NCI-H510A treated with DMSO at 0.1 percent for 48 hours (cell line): ENCODE data around the gene MAML2.

Experiments used
- DNase-seq: peaks from one replicate; lab custom pipeline; 2025; lab: John Stamatoyannopoulos, UW

MAML2 gene

GRCh38 chr11:96241331-96241841 is 101.6 kb downstream of the MAML2 start:
- no peak for DNase-seq

GRCh38 chr11:96238563-96239135 is 104.3 kb downstream of the MAML2 start:
- no peak for DNase-seq

GRCh38 chr11:96237766-96238266 is 105.2 kb downstream of the MAML2 start:
- no peak for DNase-seq

- DNase-seq = no peak
Measured at GRCh38 chr11:96235751-96236150, 107.2 kb downstream of the MAML2 start.

- no peak for DNase-seq
Measured at GRCh38 chr11:96234866-96235441, 108.0 kb downstream of the MAML2 start.

GRCh38 chr11:96232132-96232531 is 110.9 kb downstream of the MAML2 start:
- no peak for DNase-seq

- no peak for DNase-seq
Measured at GRCh38 chr11:96230686-96231085, 112.3 kb downstream of the MAML2 start.

- DNase-seq = no peak
Measured at GRCh38 chr11:96229354-96229977, 113.5 kb downstream of the MAML2 start.

- DNase-seq = no peak
Measured at GRCh38 chr11:96228910-96229309, 114.1 kb downstream of the MAML2 start.

GRCh38 chr11:96228473-96228891 is 114.5 kb downstream of the MAML2 start:
- DNase-seq = no peak

GRCh38 chr11:96227244-96227643 is 115.8 kb downstream of the MAML2 start:
- DNase-seq = no peak

- DNase-seq = no peak
Measured at GRCh38 chr11:96223083-96223482, 119.9 kb downstream of the MAML2 start.

GRCh38 chr11:96222102-96222501 is 120.9 kb downstream of the MAML2 start:
- DNase-seq = no peak

- no peak for DNase-seq
Measured at GRCh38 chr11:96221244-96222070, 121.5 kb downstream of the MAML2 start.

GRCh38 chr11:96219981-96220623 is 122.9 kb downstream of the MAML2 start:
- DNase-seq = no peak

- no peak for DNase-seq
Measured at GRCh38 chr11:96218901-96219300, 124.1 kb downstream of the MAML2 start.

GRCh38 chr11:96218006-96218405 is 125.0 kb downstream of the MAML2 start:
- DNase-seq = no peak

- DNase-seq = no peak
Measured at GRCh38 chr11:96217206-96217605, 125.8 kb downstream of the MAML2 start.

- no peak for DNase-seq
Measured at GRCh38 chr11:96215826-96216225, 127.2 kb downstream of the MAML2 start.

- no peak for DNase-seq
Measured at GRCh38 chr11:96215110-96215782, 127.7 kb downstream of the MAML2 start.

GRCh38 chr11:96214777-96215109 is 128.3 kb downstream of the MAML2 start:
- no peak for DNase-seq
